SU-DHL-6 (cell line): ENCODE measurements around the gene LIN52.

ENCODE experiments used
- H2AFZ ChIP-seq: fragments of 200-600 bp; sonication (generic); 2 replicates; pipeline ENCODE4 v1.6.1; 2014; ENCODE audit warnings: low read depth, mild to moderate bottlenecking, moderate library complexity, mixed read lengths, antibody characterized with exemption, low read length; ENCODE audit not compliant: severe bottlenecking
- H3F3A ChIP-seq: fragments of 200-600 bp; shearing (Covaris generic); 2 replicates; pipeline ENCODE4 v1.6.0; 2016; ENCODE audit warnings: antibody characterized with exemption, mild to moderate bottlenecking; ENCODE audit not compliant: insufficient read depth
- H3K27ac ChIP-seq: fragments of 200-600 bp; sonication (generic); 2 replicates; pipeline ENCODE4 v1.5.1; 2016; ENCODE audit warnings: low read depth, mild to moderate bottlenecking, low read length, moderate library complexity, mixed read lengths
- H3K27me3 ChIP-seq: fragments of 200-600 bp; sonication (generic), shearing (Covaris generic); 2 replicates; pipeline ENCODE4 v1.6.0; 2014; ENCODE audit warnings: mild to moderate bottlenecking, low read length
- H3K36me3 ChIP-seq: fragments of 200-600 bp; sonication (generic); 2 replicates; pipeline ENCODE4 v1.6.1; 2014; ENCODE audit warnings: mild to moderate bottlenecking, low read length, mixed read lengths
- H3K4me2 ChIP-seq: fragments of 300-600, 200-600 bp; shearing (Covaris generic), sonication (generic); 2 replicates; pipeline ENCODE4 v1.6.0; 2014; ENCODE audit warnings: low read length, low read depth, mild to moderate bottlenecking; ENCODE audit not compliant: poor library complexity, severe bottlenecking
- H3K4me3 ChIP-seq: fragments of 200-600 bp; sonication (generic); 2 replicates; pipeline ENCODE4 v1.5.1; 2014; ENCODE audit warnings: antibody characterized with exemption, low read length, mild to moderate bottlenecking, mixed read lengths; ENCODE audit not compliant: insufficient read depth, poor library complexity, severe bottlenecking
- H3K79me2 ChIP-seq: fragments of 200-600 bp; sonication (generic); 2 replicates; pipeline ENCODE4 v1.6.1; 2014; ENCODE audit warnings: mild to moderate bottlenecking, low read length, moderate library complexity; ENCODE audit not compliant: insufficient read depth
- H3K9ac ChIP-seq: fragments of 200-600 bp; sonication (generic); 2 replicates; pipeline ENCODE4 v1.7.0; 2014; ENCODE audit warnings: mild to moderate bottlenecking, low read length
- H3K9me2 ChIP-seq: fragments of 200-600 bp; sonication (generic); replicated peaks from 2 replicates; pipeline ENCODE4 v1.6.1; 2014; ENCODE audit warnings: low read length; ENCODE audit not compliant: insufficient read depth
- H3K9me3 ChIP-seq: fragments of 200-600 bp; sonication (generic); 2 replicates; pipeline ENCODE4 v1.6.1; 2014; ENCODE audit warnings: low read length, mixed read lengths; ENCODE audit not compliant: insufficient read depth
- H4K20me1 ChIP-seq: fragments of 200-600 bp; sonication (generic); 2 replicates; pipeline ENCODE4 v1.6.1; 2014; ENCODE audit warnings: low read depth, mild to moderate bottlenecking, antibody characterized with exemption, low read length, moderate library complexity, mixed read lengths
- EZH2phosphoT487 ChIP-seq: fragments of 200-600 bp; sonication (generic), shearing (Covaris generic); conservative IDR thresholded peaks from 2 replicates; pipeline ENCODE4 v1.6.1; 2018; ENCODE audit warnings: mild to moderate bottlenecking, antibody characterized with exemption, low read length, moderate library complexity, mixed read lengths
- TF ChIP-seq, protein P1 (sequence below): fragments of 200-600 bp; sonication (generic); IDR thresholded peaks from one replicate; pipeline ENCODE4 v1.5.1; 2017; ENCODE audit warnings: antibody characterized with exemption, mild to moderate bottlenecking, low read length, moderate library complexity; ENCODE audit not compliant: insufficient read depth, poor library complexity, severe bottlenecking

Gene LIN52

DNA sequence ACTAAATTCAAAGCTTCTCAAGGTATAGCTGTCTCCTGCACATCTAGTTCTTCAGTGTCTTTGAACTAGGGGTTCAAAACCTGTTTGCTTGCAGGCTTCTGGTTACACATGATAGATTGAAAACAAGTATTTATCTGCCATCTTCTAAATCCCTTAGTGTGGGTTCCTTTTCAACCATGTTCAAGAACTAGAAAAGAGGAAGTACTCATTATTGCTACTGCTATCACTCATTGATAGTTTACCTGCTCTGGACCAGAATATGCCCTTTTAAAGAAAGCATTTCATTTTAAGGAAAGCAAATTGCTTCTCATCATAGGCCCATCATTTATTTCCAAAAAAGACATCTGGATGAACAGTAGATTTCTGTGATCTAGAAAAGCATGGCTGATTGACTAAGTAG is 117.4 kb downstream of the LIN52 start:
- no peaks in the 10 kb centered on the region for H3K79me2 ChIP-seq
- H3K27ac ChIP-seq: no peak overlapping the region
- no peaks in the 10 kb centered on the region for H3F3A ChIP-seq
- no peaks in the 10 kb centered on the region for H3K9me2 ChIP-seq
- no peak for TF ChIP-seq EZH2phosphoT487
- TF ChIP-seq, protein P1, sequence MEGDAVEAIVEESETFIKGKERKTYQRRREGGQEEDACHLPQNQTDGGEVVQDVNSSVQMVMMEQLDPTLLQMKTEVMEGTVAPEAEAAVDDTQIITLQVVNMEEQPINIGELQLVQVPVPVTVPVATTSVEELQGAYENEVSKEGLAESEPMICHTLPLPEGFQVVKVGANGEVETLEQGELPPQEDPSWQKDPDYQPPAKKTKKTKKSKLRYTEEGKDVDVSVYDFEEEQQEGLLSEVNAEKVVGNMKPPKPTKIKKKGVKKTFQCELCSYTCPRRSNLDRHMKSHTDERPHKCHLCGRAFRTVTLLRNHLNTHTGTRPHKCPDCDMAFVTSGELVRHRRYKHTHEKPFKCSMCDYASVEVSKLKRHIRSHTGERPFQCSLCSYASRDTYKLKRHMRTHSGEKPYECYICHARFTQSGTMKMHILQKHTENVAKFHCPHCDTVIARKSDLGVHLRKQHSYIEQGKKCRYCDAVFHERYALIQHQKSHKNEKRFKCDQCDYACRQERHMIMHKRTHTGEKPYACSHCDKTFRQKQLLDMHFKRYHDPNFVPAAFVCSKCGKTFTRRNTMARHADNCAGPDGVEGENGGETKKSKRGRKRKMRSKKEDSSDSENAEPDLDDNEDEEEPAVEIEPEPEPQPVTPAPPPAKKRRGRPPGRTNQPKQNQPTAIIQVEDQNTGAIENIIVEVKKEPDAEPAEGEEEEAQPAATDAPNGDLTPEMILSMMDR: no peak
- H2AFZ ChIP-seq: no peak overlapping the region
- no peak overlapping the region for H3K4me3 ChIP-seq
- H3K9ac ChIP-seq: no peak overlapping the region
- no peak overlapping the region for H3K4me2 ChIP-seq
- no peaks in the 10 kb centered on the region for H3K27me3 ChIP-seq
- no peaks in the 10 kb centered on the region for H3K9me3 ChIP-seq
- H3K36me3 ChIP-seq: no peaks in the 10 kb centered on the region
- no peaks in the 10 kb centered on the region for H4K20me1 ChIP-seq

- H3K9ac ChIP-seq: no peak overlapping the region
- no peaks in the 10 kb centered on the region for H4K20me1 ChIP-seq
- H3K4me3 ChIP-seq: no peak overlapping the region
- TF ChIP-seq, protein P1: no peak
- no peak for TF ChIP-seq EZH2phosphoT487
- H3K79me2 ChIP-seq: no peaks in the 10 kb centered on the region
- H2AFZ ChIP-seq: no peak overlapping the region
- H3K9me3 ChIP-seq: no peaks in the 10 kb centered on the region
- no peaks in the 10 kb centered on the region for H3F3A ChIP-seq
- no peak overlapping the region for H3K27ac ChIP-seq
- H3K4me2 ChIP-seq: no peak overlapping the region
- no peaks in the 10 kb centered on the region for H3K27me3 ChIP-seq
- no peaks in the 10 kb centered on the region for H3K9me2 ChIP-seq
- H3K36me3 ChIP-seq: no peaks in the 10 kb centered on the region
These were observed 118.9 kb downstream of the LIN52 start for GRCh38 chr14:74203639-74204038.

DNA sequence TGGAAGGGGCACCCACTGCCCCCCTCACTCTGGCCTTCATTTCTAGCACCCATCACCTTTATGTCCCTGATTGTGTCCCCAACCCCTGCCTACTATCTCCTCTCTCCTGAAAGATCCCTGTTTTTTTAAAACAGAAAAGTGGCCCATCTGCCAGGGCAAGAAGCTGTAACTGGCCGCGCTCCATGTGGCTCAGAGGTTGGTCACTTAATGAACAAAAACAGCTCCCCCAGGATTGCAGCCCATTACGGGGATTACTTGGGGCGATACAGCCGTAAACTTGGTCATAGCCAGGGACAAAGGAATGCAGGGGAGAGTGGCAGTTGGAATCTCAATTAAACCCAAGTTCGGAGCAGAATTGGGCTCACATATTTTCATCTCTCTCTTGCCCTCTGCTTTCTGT is 119.7 kb downstream of the LIN52 start:
- H3K79me2 ChIP-seq: no peaks in the 10 kb centered on the region

More for the DNA sequence above, 119.7 kb downstream of the LIN52 start:
- Histone ChIP-seq H2AFZ (no peak overlapping the region), H3F3A (no peaks in the 10 kb centered on the region), H3K27me3 (no peaks in the 10 kb centered on the region), H3K9ac (no peak overlapping the region), H3K27ac (no peak overlapping the region), H3K4me3 (no peak overlapping the region), H3K36me3 (no peaks in the 10 kb centered on the region), H4K20me1 (no peaks in the 10 kb centered on the region), H3K4me2 (no peak overlapping the region), H3K9me3 (no peaks in the 10 kb centered on the region), H3K9me2 (no peaks in the 10 kb centered on the region)
- TF ChIP-seq, protein P1: no peak
- no peak for TF ChIP-seq EZH2phosphoT487
